KMS-11 (cell line): ENCODE results near the gene GIPR.
A peak's percentile ranks its signal among the peaks of the same experiment; 100 is the strongest.
"Not testable (repeated sequence)": the region's sequence is repeated elsewhere in the genome, so short reads cannot be mapped to it uniquely, and the experiment has no call there.

Experiments used
- H2AFZ ChIP-seq: fragments of 200-600 bp; sonication (generic); 2 replicates; pipeline ENCODE4 v1.6.1; 2016; ENCODE audit warnings: antibody characterized with exemption, mixed run types, low read depth
- H3K27ac ChIP-seq: fragments of 200-600 bp; sonication (generic); 2 replicates; pipeline ENCODE4 v1.6.1; 2016; ENCODE audit warnings: mild to moderate bottlenecking, mixed run types
- H3K27me3 ChIP-seq: fragments of 200-600 bp; sonication (generic); 2 replicates; pipeline ENCODE4 v1.6.1; 2017; ENCODE audit warnings: mild to moderate bottlenecking, low read depth, mixed run types, moderate library complexity; ENCODE audit not compliant: insufficient read depth
- H3K36me3 ChIP-seq: fragments of 200-600 bp; sonication (generic); 2 replicates; pipeline ENCODE4 v1.6.1; 2017; ENCODE audit warnings: mild to moderate bottlenecking, mixed run types; ENCODE audit not compliant: insufficient read depth
- H3K4me1 ChIP-seq: fragments of 200-600 bp; sonication (generic); 2 replicates; pipeline ENCODE4 v1.6.1; 2016; ENCODE audit warnings: mild to moderate bottlenecking, low read depth, mixed run types; ENCODE audit not compliant: poor library complexity, severe bottlenecking
- H3K4me2 ChIP-seq: fragments of 200-600 bp; sonication (generic); 2 replicates; pipeline ENCODE4 v1.7.0; 2016; ENCODE audit warnings: mild to moderate bottlenecking, mixed run types
- H3K4me3 ChIP-seq: fragments of 200-600 bp; sonication (generic); IDR thresholded peaks from 2 replicates; pipeline ENCODE4 v1.6.1; 2017; ENCODE audit warnings: low read depth, low read length, mixed read lengths; ENCODE audit not compliant: insufficient read depth
- H3K79me2 ChIP-seq: fragments of 200-600 bp; sonication (generic); 2 replicates; pipeline ENCODE4 v1.6.1; 2016; ENCODE audit warnings: low read depth, mixed run types; ENCODE audit not compliant: insufficient read depth
- H3K9ac ChIP-seq: fragments of 200-600 bp; sonication (generic); 2 replicates; pipeline ENCODE4 v1.6.1; 2016; ENCODE audit warnings: mild to moderate bottlenecking, mixed run types
- H4K20me1 ChIP-seq: fragments of 200-600 bp; sonication (generic); 2 replicates; pipeline ENCODE4 v1.6.1; 2016; ENCODE audit warnings: mild to moderate bottlenecking, mixed run types; ENCODE audit not compliant: insufficient read depth
- CTCF ChIP-seq: fragments of 200-600 bp; sonication (generic); conservative IDR thresholded peaks from 2 replicates; pipeline ENCODE4 v1.6.1; 2017; ENCODE audit warnings: low read depth, mild to moderate bottlenecking, antibody characterized with exemption, low read length, moderate library complexity, mixed read lengths

GIPR gene

GRCh38 chr19:45667620-45668341 is at the start of gene GIPR:
TSS of gene GIPR (plus strand) at chr19:45668221. CDS start at chr19:45669521, 1,300 bp downstream.
- peak within 1 kb of the TSS; percentile 82 for H3K4me2 ChIP-seq
- H4K20me1 ChIP-seq = no peaks in the 10 kb centered on the region
- no peak for TF ChIP-seq CTCF
- peaks cover 4% of the 10 kb centered on the region; the same call in 1 of the 2 replicates for H3K27me3 ChIP-seq
- H3K4me3 ChIP-seq = no peak within 1 kb of the TSS
- no peak within 1 kb of the TSS for H3K27ac ChIP-seq
- H3K79me2 ChIP-seq = no peaks in the 10 kb centered on the region
- H3K9ac ChIP-seq = no peak within 1 kb of the TSS
- H3K4me1 ChIP-seq = peaks cover 18% of the 10 kb centered on the region
- H3K36me3 ChIP-seq = no peaks in the 10 kb centered on the region
- H2AFZ ChIP-seq = peak within 1 kb of the TSS; percentile 68

GRCh38 chr19:45621389-45621788 is 46.6 kb upstream of the GIPR start:
- H4K20me1 ChIP-seq = no peaks in the 10 kb centered on the region
- H2AFZ ChIP-seq = no peak overlapping the region
- H3K4me1 ChIP-seq = peaks cover 3% of the 10 kb centered on the region
- TF ChIP-seq CTCF = no peak
- no peak overlapping the region for H3K27ac ChIP-seq
- no peaks in the 10 kb centered on the region for H3K79me2 ChIP-seq
- H3K27me3 ChIP-seq = no peaks in the 10 kb centered on the region
- H3K9ac ChIP-seq = no peak overlapping the region
- H3K36me3 ChIP-seq = no peaks in the 10 kb centered on the region
- H3K4me2 ChIP-seq = no peak overlapping the region
- H3K4me3 ChIP-seq = no peak overlapping the region

GRCh38 chr19:45621976-45622503 is 46.0 kb upstream of the GIPR start:
- Histone ChIP-seq H3K4me1 (no peaks in the 10 kb centered on the region), H3K79me2 (no peaks in the 10 kb centered on the region), H3K4me3 (no peak overlapping the region), H4K20me1 (no peaks in the 10 kb centered on the region), H3K9ac (no peak overlapping the region), H3K36me3 (no peaks in the 10 kb centered on the region), H2AFZ (no peak overlapping the region), H3K4me2 (no peak overlapping the region), H3K27ac (no peak overlapping the region), H3K27me3 (no peaks in the 10 kb centered on the region)
- TF ChIP-seq CTCF = no peak

GRCh38 chr19:45623984-45624383 is 44.0 kb upstream of the GIPR start:
- no peaks in the 10 kb centered on the region for H3K79me2 ChIP-seq
- H3K4me3 ChIP-seq = no peak overlapping the region
- H4K20me1 ChIP-seq = no peaks in the 10 kb centered on the region
- H3K27me3 ChIP-seq = no peaks in the 10 kb centered on the region
- H3K4me1 ChIP-seq = no peaks in the 10 kb centered on the region
- no peak overlapping the region for H3K9ac ChIP-seq
- H2AFZ ChIP-seq = no peak overlapping the region
- TF ChIP-seq CTCF = no peak
- H3K27ac ChIP-seq = no peak overlapping the region
- H3K36me3 ChIP-seq = no peaks in the 10 kb centered on the region
- H3K4me2 ChIP-seq = no peak overlapping the region

GRCh38 chr19:45628219-45628618 is 39.8 kb upstream of the GIPR start:
- H3K79me2 ChIP-seq, H4K20me1 ChIP-seq, H3K27me3 ChIP-seq, H3K4me3 ChIP-seq, H3K36me3 ChIP-seq, H3K27ac ChIP-seq, H3K4me2 ChIP-seq, H2AFZ ChIP-seq, H3K9ac ChIP-seq: not testable (repeated sequence)
- peaks cover 23% of the 10 kb centered on the region for H3K4me1 ChIP-seq
